HepG2 (cell line): ENCODE results near the gene ALDH16A1. TPM values are rescaled to one million over a fixed set of nuclear protein-coding genes. Genes with fewer than 3 reads are reported as not detected.

Experiments used
- ATAC-seq: fragments of 200-7000 bp; cut with Tn5 transposase; 3 replicates; pipeline ENCODE4 v1.9.1; 2020; ENCODE audit warnings: mild to moderate bottlenecking, moderate library complexity
- BruUV-seq: library from RNA; stranded (reverse); fragments of 400-500 nt; replicated peaks from 2 replicates; lab custom pipeline; 2021; lab: Mats Ljungman, UMichigan
- CTCF ChIA-PET: fragments of 300-600 bp; formaldehyde crosslinking; extraction: SDS; loops from one replicate; lab custom pipeline; 2021; ENCODE audit warnings: low total read pairs, inconsistent platforms, low intra/inter-chr PET ratio; lab: Yijun Ruan, JAX
- POLR2A ChIA-PET: fragments of 350-600 bp; sonication (Branson Sonifier 250); formaldehyde crosslinking; loops from one replicate; lab custom pipeline; 2020; ENCODE audit warnings: antibody characterized with exemption, inconsistent platforms; lab: Yijun Ruan, JAX
- DNase-seq: peaks from one replicate; pipeline ENCODE4 v3.0.0-alpha.2; 2015; ENCODE audit warnings: low spot score
- FAIRE-seq: peaks from 3 replicates; lab custom pipeline; 2011; peaks lifted over from hg19 to GRCh38; lab: Jason Lieb, UNC
- H2AFZ ChIP-seq: one replicate; pipeline ENCODE4 v1.6.1; 2011; ENCODE audit warnings: low read length, inconsistent platforms
- H3K27ac ChIP-seq: fragments of 300-600 bp; 3 replicates; pipeline ENCODE4 v1.8.0; 2011; ENCODE audit warnings: mixed run types, mild to moderate bottlenecking, mixed read lengths, low read length, inconsistent platforms; ENCODE audit not compliant: insufficient read depth; ENCODE audit errors: extremely low read length
- H3K27me3 ChIP-seq, 2 experiments: fragments of 200-600 bp in 1 of 2; 2 replicates in 1 of 2; 3 replicates in 1 of 2; pipeline versions ENCODE4 v1.6.0 to v1.8.0; 2011; ENCODE audit warnings: low read length in 2 of 2, mild to moderate bottlenecking in 2 of 2, moderate library complexity in 2 of 2, inconsistent platforms in 1 of 2; ENCODE audit not compliant: insufficient read depth in 2 of 2, control insufficient read depth in 1 of 2
- H3K36me3 ChIP-seq, 2 experiments: fragments of 200-600 bp in 1 of 2; replicated peaks in 1 of 2; 2 replicates in 1 of 2; 3 replicates in 1 of 2; pipeline versions ENCODE4 v1.5.1 to v1.8.0; 2011; ENCODE audit warnings: low read length in 2 of 2, inconsistent platforms in 1 of 2; ENCODE audit not compliant: insufficient read depth in 2 of 2, control insufficient read depth in 1 of 2
- H3K4me1 ChIP-seq: 2 replicates; pipeline ENCODE4 v1.5.1; 2012; ENCODE audit warnings: low read length, inconsistent platforms; ENCODE audit not compliant: insufficient read depth
- H3K4me2 ChIP-seq: 2 replicates; pipeline ENCODE4 v1.6.0; 2011; ENCODE audit warnings: low read depth, low read length, inconsistent platforms
- H3K4me3 ChIP-seq, 3 experiments: fragments of 200-600 bp in 1 of 3; sonication (generic), shearing (Covaris generic) in 1 of 3; replicated peaks in 1 of 3; 2 replicates each; pipeline ENCODE4 v1.5.1; 2011 to 2016; ENCODE audit warnings: low read length in 3 of 3, inconsistent platforms in 2 of 3, low read depth in 2 of 3, mild to moderate bottlenecking in 2 of 3, control low read depth in 1 of 3, mixed read lengths in 1 of 3; ENCODE audit not compliant: insufficient read depth in 1 of 3
- H3K79me2 ChIP-seq: one replicate; pipeline ENCODE4 v1.6.1; 2011; ENCODE audit warnings: low read length, inconsistent platforms; ENCODE audit not compliant: insufficient read depth
- H3K9ac ChIP-seq: 2 replicates; pipeline ENCODE4 v1.6.0; 2011; ENCODE audit warnings: mild to moderate bottlenecking, low read depth, low read length, inconsistent platforms; ENCODE audit not compliant: insufficient read depth
- H3K9me3 ChIP-seq: 2 replicates; pipeline ENCODE4 v1.5.1; 2012; ENCODE audit warnings: mild to moderate bottlenecking, low read length
- H4K20me1 ChIP-seq: 2 replicates; pipeline ENCODE4 v1.6.0; 2011; ENCODE audit warnings: inconsistent platforms, mild to moderate bottlenecking, low read length, moderate library complexity; ENCODE audit not compliant: insufficient read depth
- CAMTA2 ChIP-seq: sonication (generic); formaldehyde crosslinking; IDR thresholded peaks from 2 replicates; pipeline ENCODE4 v1.4.0; 2020; ENCODE audit warnings: mild to moderate bottlenecking, missing genetic modification reagents, borderline replicate concordance
- GATA4 ChIP-seq: sonication (generic); IDR thresholded peaks from 2 replicates; pipeline ENCODE4 v1.6.1; 2016; ENCODE audit warnings: antibody characterized with exemption, low read depth, borderline replicate concordance
- MBNL3 ChIP-seq: fragments of 250-450 bp; sonication (Bioruptor Pico); conservative IDR thresholded peaks from 2 replicates; pipeline ENCODE4 v1.8.0; 2022; ENCODE audit warnings: mild to moderate bottlenecking, inconsistent platforms
- RAD21 ChIP-seq: fragments of 450-650 bp; formaldehyde crosslinking; IDR thresholded peaks from 2 replicates; pipeline ENCODE4 v1.5.0; 2020; ENCODE audit warnings: mild to moderate bottlenecking
- STAG1 ChIP-seq: sonication (generic); formaldehyde crosslinking; IDR thresholded peaks from 2 replicates; pipeline ENCODE4 v1.4.0; 2020; ENCODE audit warnings: missing genetic modification reagents
- TBP ChIP-seq: sonication (generic); formaldehyde crosslinking; IDR thresholded peaks from 2 replicates; pipeline ENCODE4 v1.5.0; 2020; ENCODE audit warnings: missing genetic modification reagents
- USF2 ChIP-seq, 2 experiments: sonication (generic) in 1 of 2; formaldehyde crosslinking in 1 of 2; IDR thresholded peaks; 2 replicates each; pipeline versions ENCODE4 v1.5.1 to v1.6.1; 2011 to 2020; ENCODE audit warnings: borderline replicate concordance in 1 of 2, low read depth in 1 of 2, low read length in 1 of 2, mild to moderate bottlenecking in 1 of 2, missing genetic modification reagents in 1 of 2, moderate library complexity in 1 of 2
- ZNF3 ChIP-seq: IDR thresholded peaks from 2 replicates; pipeline ENCODE4 v1.7.0; 2017; ENCODE audit warnings: inconsistent platforms
- ZNF564 ChIP-seq: sonication (generic); formaldehyde crosslinking; IDR thresholded peaks from 2 replicates; pipeline ENCODE4 v1.8.1; 2023; ENCODE audit warnings: mild to moderate bottlenecking, missing genetic modification reagents
- ZNF773 ChIP-seq: sonication (generic); formaldehyde crosslinking; IDR thresholded peaks from 2 replicates; pipeline ENCODE4 v1.4.0; 2020; ENCODE audit warnings: missing genetic modification reagents, borderline replicate concordance
- WGBS: methylation state at CpG from one replicate; pipeline ENCODE4 v1.1.6; 2017; ENCODE audit warnings: low lambda C conversion rate; 5-methylcytosine and 5-hydroxymethylcytosine counted together
- in situ Hi-C: cut with HindIII; loops from 2 replicates; pipeline ENCODE4 v1.10.0; 2017; ENCODE audit warnings: low pct_unique_long_range_greater_than_20kb; ENCODE audit not compliant: extremely low pct_ligation_motif_present
- intact Hi-C: fragments of 100-400 bp; cut with micrococcal nuclease; formaldehyde crosslinking; loops from one replicate; pipeline ENCODE4 v1.10.0; 2022; ENCODE audit not compliant: unreplicated experiment
- polyA plus RNA-seq, 8 experiments: library from polyadenylated mRNA; depleted of rRNA in 3 of 8; stranded (reverse) in 7 of 8; unstranded in 1 of 8; fragments of >200 nt; fragmentation: Illumina TruSeq in 4 of 8; extraction: Trizol in 4 of 8; gene quantifications; 2 replicates each; pipeline versions ENCODE4 v1.2.1 to v1.2.3, GENCODE V29; 2011 to 2016; ENCODE audit warnings: low read depth in 4 of 8, missing spikeins in 1 of 8, mixed read lengths in 1 of 8; ENCODE audit not compliant: insufficient read depth in 1 of 8
- total RNA-seq, 5 experiments: library from RNA; depleted of rRNA; stranded (reverse); fragments of >200 nt; fragmentation: Illumina TruSeq; extraction: Trizol; gene quantifications; 2 replicates each; pipeline ENCODE4 v1.2.3, GENCODE V29; 2016; ENCODE audit warnings: low read depth in 1 of 5
- TF ChIP-seq, protein P1 (sequence below): sonication (generic); formaldehyde crosslinking; IDR thresholded peaks from 2 replicates; pipeline ENCODE4 v1.9.0; 2021; ENCODE audit warnings: missing genetic modification reagents, borderline replicate concordance
- TF ChIP-seq, protein P2 (sequence below): sonication (generic); formaldehyde crosslinking; IDR thresholded peaks from 2 replicates; pipeline ENCODE4 v1.8.1; 2023; ENCODE audit warnings: mild to moderate bottlenecking, missing genetic modification reagents, borderline replicate concordance

ALDH16A1 gene
- total and polyA plus RNA-seq, 2 of the 13 experiments (the other 11 are each of a cell fraction or from before 2014, with no cell fraction given) = 8.4 to 34.9 TPM

DNA sequence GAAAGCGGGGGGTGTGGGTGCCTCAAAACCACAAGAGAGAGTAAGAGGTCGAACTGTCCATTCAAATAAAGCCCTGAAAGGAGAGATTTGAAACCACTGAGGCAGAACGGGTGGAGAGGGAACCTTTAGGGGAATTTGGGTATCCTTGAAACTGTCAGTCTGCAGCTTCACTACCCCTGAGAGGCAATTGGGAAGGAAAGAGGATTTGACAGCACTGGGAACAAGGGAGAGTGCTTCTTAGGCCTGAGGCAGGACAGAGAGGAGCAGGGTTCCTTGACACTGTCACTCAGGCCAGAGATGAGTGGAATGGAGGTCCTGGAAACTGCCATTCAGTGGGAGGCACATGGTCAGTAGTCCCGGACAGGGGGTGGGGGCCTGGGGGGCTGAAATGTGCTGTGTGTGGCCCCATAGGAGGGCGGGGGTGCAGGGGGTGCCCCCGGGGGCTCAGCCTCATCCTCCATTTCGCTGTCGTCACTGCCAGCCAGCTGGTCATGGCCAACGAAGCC is 22.8 kb upstream of the ALDH16A1 start:
- H3K9me3 ChIP-seq = no peaks in the 10 kb centered on the region
- H3K4me3 ChIP-seq = no peak overlapping the region
- H2AFZ ChIP-seq = no peak overlapping the region
- no peak for FAIRE-seq
- 4% methylated on average over 4 of the region's 9 CpGs for WGBS
- no peak for ATAC-seq
- TF ChIP-seq ZNF773 (CRISPR knock-in tag) = no peak
- TF ChIP-seq, protein P1, sequence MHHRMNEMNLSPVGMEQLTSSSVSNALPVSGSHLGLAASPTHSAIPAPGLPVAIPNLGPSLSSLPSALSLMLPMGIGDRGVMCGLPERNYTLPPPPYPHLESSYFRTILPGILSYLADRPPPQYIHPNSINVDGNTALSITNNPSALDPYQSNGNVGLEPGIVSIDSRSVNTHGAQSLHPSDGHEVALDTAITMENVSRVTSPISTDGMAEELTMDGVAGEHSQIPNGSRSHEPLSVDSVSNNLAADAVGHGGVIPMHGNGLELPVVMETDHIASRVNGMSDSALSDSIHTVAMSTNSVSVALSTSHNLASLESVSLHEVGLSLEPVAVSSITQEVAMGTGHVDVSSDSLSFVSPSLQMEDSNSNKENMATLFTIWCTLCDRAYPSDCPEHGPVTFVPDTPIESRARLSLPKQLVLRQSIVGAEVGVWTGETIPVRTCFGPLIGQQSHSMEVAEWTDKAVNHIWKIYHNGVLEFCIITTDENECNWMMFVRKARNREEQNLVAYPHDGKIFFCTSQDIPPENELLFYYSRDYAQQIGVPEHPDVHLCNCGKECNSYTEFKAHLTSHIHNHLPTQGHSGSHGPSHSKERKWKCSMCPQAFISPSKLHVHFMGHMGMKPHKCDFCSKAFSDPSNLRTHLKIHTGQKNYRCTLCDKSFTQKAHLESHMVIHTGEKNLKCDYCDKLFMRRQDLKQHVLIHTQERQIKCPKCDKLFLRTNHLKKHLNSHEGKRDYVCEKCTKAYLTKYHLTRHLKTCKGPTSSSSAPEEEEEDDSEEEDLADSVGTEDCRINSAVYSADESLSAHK (CRISPR knock-in tag) = peak; percentile 96; the same call in 1 of the 2 replicates
- H3K9ac ChIP-seq = no peak overlapping the region
- no peaks in the 10 kb centered on the region for H4K20me1 ChIP-seq
- in situ Hi-C loops = no loop called here
- ChIA-PET POLR2A (no interaction called here), CTCF (interaction anchor here (1.9 kb wide), 1 partner anchor 38 kb away, joined by 16 read pairs; no protein-coding TSS in a partner anchor)
- no peaks in the 10 kb centered on the region for H3K79me2 ChIP-seq
- H3K4me2 ChIP-seq = no peak overlapping the region
- no TSS peak for BruUV-seq
- H3K36me3 ChIP-seq = no peaks in the 10 kb centered on the region
- intact Hi-C loops = no loop called here
- H3K4me1 ChIP-seq = peaks cover 16% of the 10 kb centered on the region
- H3K27me3 ChIP-seq = peaks cover 8 to 87% of the 10 kb centered on the region in 2 experiments; a peak in 4 of 5 replicates
- DNase-seq = no peak
- no peak overlapping the region for H3K27ac ChIP-seq

- H3K4me1 ChIP-seq = peaks cover 16% of the 10 kb centered on the region
- H2AFZ ChIP-seq = no peak overlapping the region
- H3K9ac ChIP-seq = no peak overlapping the region
- no peak overlapping the region for H3K4me2 ChIP-seq
- no peaks in the 10 kb centered on the region for H3K9me3 ChIP-seq
- in situ Hi-C loops = no loop called here
- no peaks in the 10 kb centered on the region for H4K20me1 ChIP-seq
- no peak for FAIRE-seq
- H3K36me3 ChIP-seq = no peaks in the 10 kb centered on the region
- no peak for DNase-seq
- ChIA-PET POLR2A (no interaction called here), CTCF (interaction anchor here (1.9 kb wide), 1 partner anchor 39 kb away, joined by 16 read pairs; no protein-coding TSS in a partner anchor)
- no TSS peak for BruUV-seq
- peak; percentile 48 for ATAC-seq
- WGBS = 37% methylated on average over 23 of the region's 28 CpGs
- H3K4me3 ChIP-seq = no peak overlapping the region
- H3K79me2 ChIP-seq = no peaks in the 10 kb centered on the region
- H3K27me3 ChIP-seq = peaks cover 6 to 87% of the 10 kb centered on the region in 2 experiments; a peak in 4 of 5 replicates
- intact Hi-C loops = no loop called here
- H3K27ac ChIP-seq = no peak overlapping the region
- TF ChIP-seq ZNF3 (CRISPR knock-in tag) (no peak), GATA4 (no peak), CAMTA2 (CRISPR knock-in tag) (no peak), MBNL3 (CRISPR knock-in tag) (no peak), RAD21 (CRISPR knock-in tag) (0 out of 2 replicates have a peak, but pooled peaks have one; percentile 10), USF2 (IDR thresholded peaks at IDR 0.05; ENCODE audit: low read depth, low read length) (0 out of 2 replicates have a peak, but pooled peaks have one; percentile 8), USF2 (CRISPR knock-in tag; IDR thresholded peaks at IDR 0.05; ENCODE audit: borderline replicate concordance) (no peak), STAG1 (CRISPR knock-in tag) (peak; percentile 37), TBP (CRISPR knock-in tag) (no peak), ZNF564 (CRISPR knock-in tag) (no peak)
- TF ChIP-seq, protein P2, sequence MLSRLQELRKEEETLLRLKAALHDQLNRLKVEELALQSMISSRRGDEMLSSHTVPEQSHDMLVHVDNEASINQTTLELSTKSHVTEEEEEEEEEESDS (CRISPR knock-in tag) = no peak
Observed at GRCh38 chr19:49430678-49431329, 22.2 kb upstream of the ALDH16A1 start.
